CD4-positive, alpha-beta T cell treated with Interleukin-2 at 100 ng/mL for 4 hours (primary cell): ENCODE results near the gene ARID1B.

Experiments used
- DNase-seq: peaks from one replicate; pipeline ENCODE4 v3.0.0-alpha.2; 2020; ENCODE audit warnings: low spot score

Gene ARID1B

GRCh38 chr6:157246771-157247484 is 469.8 kb downstream of the ARID1B start:
- no peak for DNase-seq

- no peak for DNase-seq
Observed at GRCh38 chr6:157248264-157248663, 471.1 kb downstream of the ARID1B start.

GRCh38 chr6:157249826-157250225 is 472.6 kb downstream of the ARID1B start:
- no peak for DNase-seq

- no peak for DNase-seq
Observed at GRCh38 chr6:157251586-157252247, 474.5 kb downstream of the ARID1B start.

GRCh38 chr6:157253017-157253416 is 475.8 kb downstream of the ARID1B start:
- DNase-seq = no peak

- DNase-seq = no peak
Observed at GRCh38 chr6:157253699-157254098, 476.5 kb downstream of the ARID1B start.

- DNase-seq = no peak
Observed at GRCh38 chr6:157254538-157254937, 477.4 kb downstream of the ARID1B start.

GRCh38 chr6:157255079-157255478 is 477.9 kb downstream of the ARID1B start:
- DNase-seq = no peak

GRCh38 chr6:157258878-157259277 is 481.7 kb downstream of the ARID1B start:
- DNase-seq = peak; percentile 41

GRCh38 chr6:157259443-157259842 is 482.3 kb downstream of the ARID1B start:
- no peak for DNase-seq
